ENCODE data around the gene TEX44. TPM values are rescaled to one million over a fixed set of nuclear protein-coding genes. Genes with fewer than 3 reads are reported as not detected.
"Not testable (repeated sequence)": the region's sequence is repeated elsewhere in the genome, so short reads cannot be mapped to it uniquely, and the experiment has no call there.

TEX44 gene
- total RNA-seq, 1 experiment from 2014 or later: not detected

DNA sequence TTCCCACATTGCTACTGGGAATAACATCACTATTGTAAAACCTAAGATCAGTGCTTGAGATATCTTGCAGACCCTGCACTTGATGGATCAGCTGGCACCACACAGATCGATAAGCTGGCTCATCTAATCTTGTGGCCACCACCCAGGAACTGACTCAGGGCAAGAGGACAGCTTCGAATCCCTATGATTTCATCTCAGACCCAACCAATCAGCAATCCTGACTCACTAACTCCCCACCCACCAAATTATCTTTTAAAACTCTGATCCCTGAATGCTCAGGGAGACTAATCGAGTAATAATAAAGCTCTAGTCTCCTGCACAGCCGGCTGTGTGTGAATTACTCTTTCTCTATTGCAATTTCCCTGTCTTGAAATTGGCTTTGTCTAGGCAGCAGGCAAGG is 11.3 kb upstream of the TEX44 start:
- intact Hi-C loops (cut with micrococcal nuclease; ENCODE audit: unreplicated experiment): no loop called here
- CTCF ChIA-PET: no interaction called here
- in situ Hi-C loops (cut with HindIII; ENCODE audit: low pct_unique_long_range_greater_than_20kb, low sequenced_read_pairs): no loop called here
- no peaks in the 10 kb centered on the region for H3K36me3 ChIP-seq (ENCODE audit: control insufficient read depth, insufficient read depth, low read length)
- H3K27ac ChIP-seq (ENCODE audit: low read length): no peak overlapping the region
- POLR2A ChIA-PET: no interaction called here
- DNase-seq (ENCODE audit: low read depth, low spot score) (no peak), ATAC-seq (no peak)
- H3K27me3 ChIP-seq (ENCODE audit: control insufficient read depth, insufficient read depth, low read length): no peaks in the 10 kb centered on the region
- H3K4me1 ChIP-seq (ENCODE audit: control insufficient read depth, insufficient read depth, low read length): no peaks in the 10 kb centered on the region
- no peak overlapping the region for H3K4me3 ChIP-seq (ENCODE audit: low read depth in 2 of 2, low read length in 2 of 2)
- no TSS peak for BruUV-seq (replicated peaks)
- TF ChIP-seq SIN3A (IDR thresholded peaks at IDR 0.05; ENCODE audit: borderline replicate concordance, insufficient read depth, low read depth, low read length) (no peak), POLR2AphosphoS5 (IDR thresholded peaks at IDR 0.05; ENCODE audit: low read depth, low read length) (no peak), TCF7L2 (IDR thresholded peaks at IDR 0.05; ENCODE audit: low read depth, low read length) (no peak)
- TF ChIP-seq, protein P1, sequence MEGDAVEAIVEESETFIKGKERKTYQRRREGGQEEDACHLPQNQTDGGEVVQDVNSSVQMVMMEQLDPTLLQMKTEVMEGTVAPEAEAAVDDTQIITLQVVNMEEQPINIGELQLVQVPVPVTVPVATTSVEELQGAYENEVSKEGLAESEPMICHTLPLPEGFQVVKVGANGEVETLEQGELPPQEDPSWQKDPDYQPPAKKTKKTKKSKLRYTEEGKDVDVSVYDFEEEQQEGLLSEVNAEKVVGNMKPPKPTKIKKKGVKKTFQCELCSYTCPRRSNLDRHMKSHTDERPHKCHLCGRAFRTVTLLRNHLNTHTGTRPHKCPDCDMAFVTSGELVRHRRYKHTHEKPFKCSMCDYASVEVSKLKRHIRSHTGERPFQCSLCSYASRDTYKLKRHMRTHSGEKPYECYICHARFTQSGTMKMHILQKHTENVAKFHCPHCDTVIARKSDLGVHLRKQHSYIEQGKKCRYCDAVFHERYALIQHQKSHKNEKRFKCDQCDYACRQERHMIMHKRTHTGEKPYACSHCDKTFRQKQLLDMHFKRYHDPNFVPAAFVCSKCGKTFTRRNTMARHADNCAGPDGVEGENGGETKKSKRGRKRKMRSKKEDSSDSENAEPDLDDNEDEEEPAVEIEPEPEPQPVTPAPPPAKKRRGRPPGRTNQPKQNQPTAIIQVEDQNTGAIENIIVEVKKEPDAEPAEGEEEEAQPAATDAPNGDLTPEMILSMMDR (IDR thresholded peaks at IDR 0.05): no peak
- TF ChIP-seq, protein P2, sequence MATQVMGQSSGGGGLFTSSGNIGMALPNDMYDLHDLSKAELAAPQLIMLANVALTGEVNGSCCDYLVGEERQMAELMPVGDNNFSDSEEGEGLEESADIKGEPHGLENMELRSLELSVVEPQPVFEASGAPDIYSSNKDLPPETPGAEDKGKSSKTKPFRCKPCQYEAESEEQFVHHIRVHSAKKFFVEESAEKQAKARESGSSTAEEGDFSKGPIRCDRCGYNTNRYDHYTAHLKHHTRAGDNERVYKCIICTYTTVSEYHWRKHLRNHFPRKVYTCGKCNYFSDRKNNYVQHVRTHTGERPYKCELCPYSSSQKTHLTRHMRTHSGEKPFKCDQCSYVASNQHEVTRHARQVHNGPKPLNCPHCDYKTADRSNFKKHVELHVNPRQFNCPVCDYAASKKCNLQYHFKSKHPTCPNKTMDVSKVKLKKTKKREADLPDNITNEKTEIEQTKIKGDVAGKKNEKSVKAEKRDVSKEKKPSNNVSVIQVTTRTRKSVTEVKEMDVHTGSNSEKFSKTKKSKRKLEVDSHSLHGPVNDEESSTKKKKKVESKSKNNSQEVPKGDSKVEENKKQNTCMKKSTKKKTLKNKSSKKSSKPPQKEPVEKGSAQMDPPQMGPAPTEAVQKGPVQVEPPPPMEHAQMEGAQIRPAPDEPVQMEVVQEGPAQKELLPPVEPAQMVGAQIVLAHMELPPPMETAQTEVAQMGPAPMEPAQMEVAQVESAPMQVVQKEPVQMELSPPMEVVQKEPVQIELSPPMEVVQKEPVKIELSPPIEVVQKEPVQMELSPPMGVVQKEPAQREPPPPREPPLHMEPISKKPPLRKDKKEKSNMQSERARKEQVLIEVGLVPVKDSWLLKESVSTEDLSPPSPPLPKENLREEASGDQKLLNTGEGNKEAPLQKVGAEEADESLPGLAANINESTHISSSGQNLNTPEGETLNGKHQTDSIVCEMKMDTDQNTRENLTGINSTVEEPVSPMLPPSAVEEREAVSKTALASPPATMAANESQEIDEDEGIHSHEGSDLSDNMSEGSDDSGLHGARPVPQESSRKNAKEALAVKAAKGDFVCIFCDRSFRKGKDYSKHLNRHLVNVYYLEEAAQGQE (IDR thresholded peaks at IDR 0.05; ENCODE audit: insufficient read depth in 1 of 2, low read depth in 2 of 2, low read length in 1 of 2): no peak
- no peaks in the 10 kb centered on the region for H3K9me3 ChIP-seq (ENCODE audit: control insufficient read depth, insufficient read depth, low read depth, low read length)

DNA sequence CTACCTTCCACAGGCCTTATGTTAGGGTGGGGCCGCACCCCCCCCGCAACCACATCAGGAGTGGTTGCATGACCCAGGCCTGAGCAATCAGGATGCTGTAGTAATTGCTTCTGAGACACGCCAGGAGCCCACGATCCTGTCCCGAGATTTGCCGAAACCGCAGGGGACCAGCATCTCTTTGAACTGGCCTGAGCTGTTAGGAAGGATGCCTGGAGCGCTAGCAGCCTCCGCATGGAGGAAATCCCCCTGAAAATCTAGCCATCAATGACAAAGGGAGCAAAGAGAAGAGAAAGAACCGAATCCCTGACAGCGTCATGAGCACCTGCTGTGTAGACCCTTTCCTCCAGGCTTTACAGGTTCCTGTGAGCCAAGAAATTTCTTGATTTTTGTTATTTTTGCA is 8.7 kb upstream of the TEX44 start:
- H3K9me3 ChIP-seq (ENCODE audit: control insufficient read depth, insufficient read depth, low read depth, low read length): no peaks in the 10 kb centered on the region
- TF ChIP-seq SIN3A (IDR thresholded peaks at IDR 0.05; ENCODE audit: borderline replicate concordance, insufficient read depth, low read depth, low read length) (no peak), POLR2AphosphoS5 (IDR thresholded peaks at IDR 0.05; ENCODE audit: low read depth, low read length) (no peak), TCF7L2 (IDR thresholded peaks at IDR 0.05; ENCODE audit: low read depth, low read length) (no peak)
- TF ChIP-seq, protein P1 (IDR thresholded peaks at IDR 0.05): no peak
- TF ChIP-seq, protein P2 (IDR thresholded peaks at IDR 0.05; ENCODE audit: insufficient read depth in 1 of 2, low read depth in 2 of 2, low read length in 1 of 2): no peak
- intact Hi-C loops (cut with micrococcal nuclease; ENCODE audit: unreplicated experiment): no loop called here
- ATAC-seq (no peak), DNase-seq (ENCODE audit: low read depth, low spot score) (no peak)
- H3K4me3 ChIP-seq (ENCODE audit: low read depth in 2 of 2, low read length in 2 of 2): no peak overlapping the region
- H3K4me1 ChIP-seq (ENCODE audit: control insufficient read depth, insufficient read depth, low read length): no peaks in the 10 kb centered on the region
- CTCF ChIA-PET: no interaction called here
- in situ Hi-C loops (cut with HindIII; ENCODE audit: low pct_unique_long_range_greater_than_20kb, low sequenced_read_pairs): no loop called here
- H3K36me3 ChIP-seq (ENCODE audit: control insufficient read depth, insufficient read depth, low read length): no peaks in the 10 kb centered on the region
- POLR2A ChIA-PET: no interaction called here
- no peak overlapping the region for H3K27ac ChIP-seq (ENCODE audit: low read length)
- H3K27me3 ChIP-seq (ENCODE audit: control insufficient read depth, insufficient read depth, low read length): no peaks in the 10 kb centered on the region
- BruUV-seq (replicated peaks): no TSS peak

DNA sequence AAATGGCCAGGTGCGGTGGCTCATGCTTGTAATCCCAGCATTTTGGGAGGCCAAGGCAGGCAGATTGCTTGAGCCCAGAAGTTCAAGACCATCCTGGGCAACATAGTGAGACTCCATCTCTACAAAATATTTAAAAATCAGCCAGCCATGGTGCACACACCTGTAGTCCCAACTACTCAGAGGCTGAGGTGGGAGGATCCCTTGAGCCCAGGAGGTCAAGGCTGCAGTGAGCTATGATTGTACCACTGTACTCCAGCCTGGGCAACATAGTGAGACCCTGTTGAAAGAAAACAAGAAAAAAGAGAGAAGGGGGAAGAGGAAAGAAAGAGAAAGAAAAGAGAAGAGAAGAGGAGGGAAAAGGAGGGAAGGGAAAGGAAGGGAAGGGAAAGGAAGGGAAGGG is 4.9 kb upstream of the TEX44 start:
- H3K4me3 ChIP-seq (ENCODE audit: low read depth in 2 of 2, low read length in 2 of 2); ATAC-seq; H3K9me3 ChIP-seq (ENCODE audit: control insufficient read depth, insufficient read depth, low read depth, low read length); H3K27ac ChIP-seq (ENCODE audit: low read length); intact Hi-C loops (cut with micrococcal nuclease; ENCODE audit: unreplicated experiment); H3K36me3 ChIP-seq (ENCODE audit: control insufficient read depth, insufficient read depth, low read length); BruUV-seq (replicated peaks); H3K27me3 ChIP-seq (ENCODE audit: control insufficient read depth, insufficient read depth, low read length); POLR2A ChIA-PET; H3K4me1 ChIP-seq (ENCODE audit: control insufficient read depth, insufficient read depth, low read length); in situ Hi-C loops (cut with HindIII; ENCODE audit: low pct_unique_long_range_greater_than_20kb, low sequenced_read_pairs); DNase-seq (ENCODE audit: low read depth, low spot score): not testable (repeated sequence)
- CTCF ChIA-PET: interaction anchor here (1.4 kb wide), 1 partner anchor 29 kb away, joined by 5 read pairs; no protein-coding TSS in a partner anchor
